ENCODE measurements around the gene ATXN1L.
"Not testable (repeated sequence)": the region's sequence is repeated elsewhere in the genome, so short reads cannot be mapped to it uniquely, and the experiment has no call there.

ATXN1L gene

GRCh38 chr16:71863995-71864394, 18.2 kb downstream of the ATXN1L start:
- Histone ChIP-seq H2BK5ac (ENCODE audit: low read length) (no peak overlapping the region), H3K4ac (ENCODE audit: low read depth, low read length) (no peak overlapping the region), H3K9ac (ENCODE audit: low read length) (no peak overlapping the region), H2BK15ac (replicated peaks; ENCODE audit: low read depth) (no peak overlapping the region), H3K4me3 (ENCODE audit: low read length) (no peak overlapping the region), H3K4me2 (ENCODE audit: low read length) (no peak overlapping the region), H3K23ac (ENCODE audit: low read length) (no peak overlapping the region), H3K27ac (ENCODE audit: low read depth, low read length) (no peak overlapping the region), H3K79me1 (ENCODE audit: low read length) (no peaks in the 10 kb centered on the region), H4K5ac (ENCODE audit: low read length) (no peak overlapping the region), H3K4me1 (ENCODE audit: control insufficient read depth, low read depth, low read length) (no peaks in the 10 kb centered on the region), H4K8ac (ENCODE audit: low read depth, low read length) (no peak overlapping the region), H3K56ac (ENCODE audit: low read length) (no peak overlapping the region), H3K18ac (ENCODE audit: low read length) (no peak overlapping the region), H3K79me2 (ENCODE audit: control insufficient read depth, insufficient read depth, low read length) (no peaks in the 10 kb centered on the region), H2BK120ac (ENCODE audit: low read depth, low read length) (no peak overlapping the region), H2AK5ac (ENCODE audit: low read length) (no peak overlapping the region), H3K36me3 (ENCODE audit: control insufficient read depth, insufficient read depth, low read length) (peaks cover 3% of the 10 kb centered on the region), H3K27me3 (ENCODE audit: insufficient read depth, low read length, poor library complexity) (no peaks in the 10 kb centered on the region)
- DNase-seq, result no peak
- WGBS (ENCODE audit: extremely low coverage, insufficient coverage, low lambda C conversion rate), result no CpG with 5 or more reads among the region's 5 CpGs

- peaks cover 3% of the 10 kb centered on the region for H3K36me3 ChIP-seq (ENCODE audit: control insufficient read depth, insufficient read depth, low read length)
Observed at GRCh38 chr16:71865173-71865863, 19.5 kb downstream of the ATXN1L start.

GRCh38 chr16:71867175-71867574, 21.4 kb downstream of the ATXN1L start:
- not testable (repeated sequence) for H3K36me3 ChIP-seq (ENCODE audit: control insufficient read depth, insufficient read depth, low read length)
- no CpG with 5 or more reads among the region's 6 CpGs for WGBS (ENCODE audit: extremely low coverage, insufficient coverage, low lambda C conversion rate)

More at GRCh38 chr16:71865173-71865863, 19.5 kb downstream of the ATXN1L start:
- no peak overlapping the region for H2AK5ac ChIP-seq (ENCODE audit: low read length)
- DNase-seq, result no peak
- no peaks in the 10 kb centered on the region for H3K27me3 ChIP-seq (ENCODE audit: insufficient read depth, low read length, poor library complexity)
- H2BK120ac ChIP-seq (ENCODE audit: low read depth, low read length), result no peak overlapping the region
- H3K56ac ChIP-seq (ENCODE audit: low read length), result no peak overlapping the region
- H3K79me1 ChIP-seq (ENCODE audit: low read length), result no peaks in the 10 kb centered on the region
- no peak overlapping the region for H3K4me2 ChIP-seq (ENCODE audit: low read length)
- no peaks in the 10 kb centered on the region for H3K4me1 ChIP-seq (ENCODE audit: control insufficient read depth, low read depth, low read length)
- no peaks in the 10 kb centered on the region for H3K79me2 ChIP-seq (ENCODE audit: control insufficient read depth, insufficient read depth, low read length)
- H2BK5ac ChIP-seq (ENCODE audit: low read length), result no peak overlapping the region
- no peak overlapping the region for H3K18ac ChIP-seq (ENCODE audit: low read length)
- H4K8ac ChIP-seq (ENCODE audit: low read depth, low read length), result no peak overlapping the region
- H2BK15ac ChIP-seq (replicated peaks; ENCODE audit: low read depth), result no peak overlapping the region
- no peak overlapping the region for H3K23ac ChIP-seq (ENCODE audit: low read length)
- no peak overlapping the region for H4K5ac ChIP-seq (ENCODE audit: low read length)
- no peak overlapping the region for H3K27ac ChIP-seq (ENCODE audit: low read depth, low read length)
- no peak overlapping the region for H3K9ac ChIP-seq (ENCODE audit: low read length)
- H3K4me3 ChIP-seq (ENCODE audit: low read length), result no peak overlapping the region
- WGBS (ENCODE audit: extremely low coverage, insufficient coverage, low lambda C conversion rate), result no CpG with 5 or more reads among the region's 7 CpGs
- no peak overlapping the region for H3K4ac ChIP-seq (ENCODE audit: low read depth, low read length)

GRCh38 chr16:71867939-71868338, 22.2 kb downstream of the ATXN1L start:
- Histone ChIP-seq H3K9ac (ENCODE audit: low read length) (no peak overlapping the region), H3K36me3 (ENCODE audit: control insufficient read depth, insufficient read depth, low read length) (peaks cover 3% of the 10 kb centered on the region)

More at GRCh38 chr16:71867175-71867574, 21.4 kb downstream of the ATXN1L start:
- not testable (repeated sequence) for H2BK5ac ChIP-seq (ENCODE audit: low read length); H3K27ac ChIP-seq (ENCODE audit: low read depth, low read length); H4K5ac ChIP-seq (ENCODE audit: low read length); H2AK5ac ChIP-seq (ENCODE audit: low read length); H3K27me3 ChIP-seq (ENCODE audit: insufficient read depth, low read length, poor library complexity); H3K4ac ChIP-seq (ENCODE audit: low read depth, low read length); H2BK120ac ChIP-seq (ENCODE audit: low read depth, low read length); H3K79me1 ChIP-seq (ENCODE audit: low read length); H4K8ac ChIP-seq (ENCODE audit: low read depth, low read length); DNase-seq; H3K4me2 ChIP-seq (ENCODE audit: low read length); H3K18ac ChIP-seq (ENCODE audit: low read length); H3K4me3 ChIP-seq (ENCODE audit: low read length); H2BK15ac ChIP-seq (replicated peaks; ENCODE audit: low read depth); H3K4me1 ChIP-seq (ENCODE audit: control insufficient read depth, low read depth, low read length); H3K23ac ChIP-seq (ENCODE audit: low read length); H3K79me2 ChIP-seq (ENCODE audit: control insufficient read depth, insufficient read depth, low read length); H3K56ac ChIP-seq (ENCODE audit: low read length); H3K9ac ChIP-seq (ENCODE audit: low read length)

GRCh38 chr16:71869089-71869488, 23.3 kb downstream of the ATXN1L start:
- Histone ChIP-seq H2BK120ac (ENCODE audit: low read depth, low read length) (no peak overlapping the region), H3K36me3 (ENCODE audit: control insufficient read depth, insufficient read depth, low read length) (peaks cover 3% of the 10 kb centered on the region), H2BK15ac (replicated peaks; ENCODE audit: low read depth) (no peak overlapping the region), H2AK5ac (ENCODE audit: low read length) (no peak overlapping the region), H3K79me2 (ENCODE audit: control insufficient read depth, insufficient read depth, low read length) (no peaks in the 10 kb centered on the region), H3K4ac (ENCODE audit: low read depth, low read length) (no peak overlapping the region), H3K56ac (ENCODE audit: low read length) (no peak overlapping the region), H3K4me1 (ENCODE audit: control insufficient read depth, low read depth, low read length) (no peaks in the 10 kb centered on the region), H3K4me3 (ENCODE audit: low read length) (no peak overlapping the region), H2BK5ac (ENCODE audit: low read length) (no peak overlapping the region), H3K4me2 (ENCODE audit: low read length) (no peak overlapping the region), H4K5ac (ENCODE audit: low read length) (no peak overlapping the region), H3K27ac (ENCODE audit: low read depth, low read length) (no peak overlapping the region), H3K27me3 (ENCODE audit: insufficient read depth, low read length, poor library complexity) (no peaks in the 10 kb centered on the region), H3K79me1 (ENCODE audit: low read length) (no peaks in the 10 kb centered on the region), H4K8ac (ENCODE audit: low read depth, low read length) (no peak overlapping the region), H3K23ac (ENCODE audit: low read length) (no peak overlapping the region), H3K18ac (ENCODE audit: low read length) (no peak overlapping the region), H3K9ac (ENCODE audit: low read length) (no peak overlapping the region)
- no peak for DNase-seq
- WGBS (ENCODE audit: extremely low coverage, insufficient coverage, low lambda C conversion rate), result no CpG with 5 or more reads among the region's 1 CpG

More at GRCh38 chr16:71867939-71868338, 22.2 kb downstream of the ATXN1L start:
- H3K18ac ChIP-seq (ENCODE audit: low read length), result no peak overlapping the region
- no peak overlapping the region for H3K4me3 ChIP-seq (ENCODE audit: low read length)
- no peaks in the 10 kb centered on the region for H3K79me2 ChIP-seq (ENCODE audit: control insufficient read depth, insufficient read depth, low read length)
- no peak overlapping the region for H2BK15ac ChIP-seq (replicated peaks; ENCODE audit: low read depth)
- no peak overlapping the region for H4K8ac ChIP-seq (ENCODE audit: low read depth, low read length)
- no peaks in the 10 kb centered on the region for H3K27me3 ChIP-seq (ENCODE audit: insufficient read depth, low read length, poor library complexity)
- no peak overlapping the region for H4K5ac ChIP-seq (ENCODE audit: low read length)
- H2BK5ac ChIP-seq (ENCODE audit: low read length), result no peak overlapping the region
- no peak overlapping the region for H3K27ac ChIP-seq (ENCODE audit: low read depth, low read length)
- DNase-seq, result peak; percentile 45
- H2BK120ac ChIP-seq (ENCODE audit: low read depth, low read length), result no peak overlapping the region
- H3K79me1 ChIP-seq (ENCODE audit: low read length), result no peaks in the 10 kb centered on the region
- no peak overlapping the region for H2AK5ac ChIP-seq (ENCODE audit: low read length)
- no peak overlapping the region for H3K4me2 ChIP-seq (ENCODE audit: low read length)
- no peaks in the 10 kb centered on the region for H3K4me1 ChIP-seq (ENCODE audit: control insufficient read depth, low read depth, low read length)
- no peak overlapping the region for H3K23ac ChIP-seq (ENCODE audit: low read length)
- no peak overlapping the region for H3K4ac ChIP-seq (ENCODE audit: low read depth, low read length)
- no CpG with 5 or more reads among the region's 3 CpGs for WGBS (ENCODE audit: extremely low coverage, insufficient coverage, low lambda C conversion rate)
- H3K56ac ChIP-seq (ENCODE audit: low read length), result no peak overlapping the region

- no peak overlapping the region for H3K4me3 ChIP-seq (ENCODE audit: low read length)
- no peak overlapping the region for H3K4me2 ChIP-seq (ENCODE audit: low read length)
- no CpG with 5 or more reads among the region's 2 CpGs for WGBS (ENCODE audit: extremely low coverage, insufficient coverage, low lambda C conversion rate)
- H3K79me2 ChIP-seq (ENCODE audit: control insufficient read depth, insufficient read depth, low read length), result no peaks in the 10 kb centered on the region
- no peak for DNase-seq
- peaks cover under 1% of the 10 kb centered on the region for H3K36me3 ChIP-seq (ENCODE audit: control insufficient read depth, insufficient read depth, low read length)
- no peak overlapping the region for H4K5ac ChIP-seq (ENCODE audit: low read length)
- no peak overlapping the region for H4K8ac ChIP-seq (ENCODE audit: low read depth, low read length)
- no peak overlapping the region for H3K4ac ChIP-seq (ENCODE audit: low read depth, low read length)
- H3K18ac ChIP-seq (ENCODE audit: low read length), result no peak overlapping the region
- H3K4me1 ChIP-seq (ENCODE audit: control insufficient read depth, low read depth, low read length), result no peaks in the 10 kb centered on the region
- no peaks in the 10 kb centered on the region for H3K79me1 ChIP-seq (ENCODE audit: low read length)
- no peak overlapping the region for H2BK15ac ChIP-seq (replicated peaks; ENCODE audit: low read depth)
- H3K27me3 ChIP-seq (ENCODE audit: insufficient read depth, low read length, poor library complexity), result no peaks in the 10 kb centered on the region
- H2BK5ac ChIP-seq (ENCODE audit: low read length), result no peak overlapping the region
- no peak overlapping the region for H3K23ac ChIP-seq (ENCODE audit: low read length)
- H3K56ac ChIP-seq (ENCODE audit: low read length), result no peak overlapping the region
- no peak overlapping the region for H2AK5ac ChIP-seq (ENCODE audit: low read length)
- no peak overlapping the region for H3K27ac ChIP-seq (ENCODE audit: low read depth, low read length)
- no peak overlapping the region for H3K9ac ChIP-seq (ENCODE audit: low read length)
- H2BK120ac ChIP-seq (ENCODE audit: low read depth, low read length), result no peak overlapping the region
Observed at GRCh38 chr16:71870818-71871217, 25.0 kb downstream of the ATXN1L start.

Measured in mesendoderm (in vitro differentiated cells).